Right renal pelvis (tissue), 4 donors: Measurements from ENCODE around the gene NDUFAF2. TPM values are rescaled to one million over a fixed set of nuclear protein-coding genes. Genes with fewer than 3 reads are reported as not detected.
"Not testable (repeated sequence)": the region's sequence is repeated elsewhere in the genome, so short reads cannot be mapped to it uniquely, and the experiment has no call there.

Source experiments
- DNase-seq, 4 donors: peaks; one replicate each; pipeline ENCODE4 v3.0.0-alpha.2; 2013; ENCODE audit warnings: low read depth in 4 of 4, low spot score in 3 of 4, missing footprints in 1 of 4
- polyA plus RNA-seq, 4 donors: library from polyadenylated mRNA; unstranded; fragments of 120-200 nt; gene quantifications; one replicate each; pipeline ENCODE4 v1.2.1, GENCODE V29; 2013; ENCODE audit not compliant: insufficient read length in 4 of 4

NDUFAF2 gene
- polyA plus RNA-seq, result 10 to 100 TPM; 27.4 to 33.8 (median 30.0) TPM

- DNase-seq, result peak; percentile 84 to 90 (median 88)
Observed at GRCh38 chr5:60944904-60945812, at the start of gene NDUFAF2, which contains the start of gene ERCC8. Gene NDUFAF2, plus strand, starts transcription at chr5:60945205. Its CDS starts 51 bp downstream, at chr5:60945256. Gene ERCC8, minus strand, starts transcription at chr5:60945070. Its CDS starts 62 bp downstream, at chr5:60945008.

DNA sequence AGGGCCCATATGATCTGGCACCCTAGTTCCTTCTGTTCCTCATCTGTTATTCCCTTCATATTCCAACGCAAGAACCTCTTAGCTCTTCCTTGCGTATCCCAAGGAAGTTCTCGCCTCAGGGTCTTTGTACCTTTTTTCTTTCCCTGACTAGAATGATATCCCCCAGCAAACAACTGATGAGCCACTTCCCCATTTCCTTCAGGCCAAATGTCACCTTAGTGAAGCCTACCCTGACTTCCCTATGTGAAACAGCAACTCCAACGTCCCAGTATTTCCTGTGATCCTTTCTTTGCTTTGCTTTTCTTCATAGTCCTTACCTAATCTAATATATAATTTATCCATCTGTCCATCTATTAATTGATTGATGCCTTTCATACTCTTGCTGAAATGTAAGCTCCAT, 48.0 kb upstream of the NDUFAF2 start:
- DNase-seq, result no peak

DNA sequence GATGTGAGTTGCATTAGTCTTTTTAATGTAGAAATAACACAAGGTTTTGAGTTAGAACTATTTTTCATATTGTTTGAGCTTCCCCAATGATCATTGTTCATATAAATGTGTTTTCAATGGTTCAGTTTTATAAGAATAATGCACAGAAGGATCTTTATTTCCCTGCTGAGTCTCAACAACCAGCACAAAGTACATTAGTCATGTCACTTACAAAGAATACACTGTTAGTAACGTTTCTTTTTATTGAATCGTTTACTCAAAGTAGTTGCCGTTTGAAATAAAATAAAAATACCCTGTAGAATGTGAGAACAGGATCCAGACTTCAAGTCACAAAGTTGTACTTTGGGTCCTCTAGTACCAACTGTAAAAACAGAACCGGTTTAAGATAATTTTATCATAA, 41.6 kb upstream of the NDUFAF2 start:
- no peak for DNase-seq

GRCh38 chr5:60916646-60917045, 28.4 kb upstream of the NDUFAF2 start:
- DNase-seq, result no peak

GRCh38 chr5:60918466-60918865, 26.5 kb upstream of the NDUFAF2 start:
- no peak for DNase-seq

DNA sequence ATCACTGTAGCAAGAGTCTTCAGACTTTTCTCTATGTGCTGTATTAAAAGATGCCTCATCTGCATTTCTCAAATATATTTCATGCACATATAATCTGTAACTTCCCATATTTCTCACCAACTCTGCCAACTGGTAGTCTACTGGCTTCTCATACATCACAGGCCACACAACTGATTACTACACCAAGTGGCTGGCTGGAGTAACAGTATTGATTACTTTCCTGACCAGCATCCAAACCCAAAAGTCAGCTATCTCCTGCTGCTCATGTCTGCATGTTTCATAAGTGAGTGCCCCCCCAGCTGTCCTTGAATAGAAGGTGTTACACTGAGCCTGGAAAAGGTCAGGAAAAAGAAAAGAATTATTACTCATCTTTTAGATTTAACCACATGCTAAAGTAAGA, 17.6 kb upstream of the NDUFAF2 start:
- no peak for DNase-seq

- no peak for DNase-seq
Observed at GRCh38 chr5:60929024-60929423, 16.0 kb upstream of the NDUFAF2 start.

- no peak for DNase-seq
Observed at GRCh38 chr5:60943624-60944023, 1.4 kb upstream of the NDUFAF2 start.

- peak; percentile 14 to 43 (median 30) for DNase-seq
Observed at GRCh38 chr5:60945813-60946187, 795 bp downstream of the NDUFAF2 start.

- DNase-seq, result no peak
Observed at GRCh38 chr5:60948738-60949137, 3.7 kb downstream of the NDUFAF2 start.

- DNase-seq, result no peak
Observed at GRCh38 chr5:60955239-60955638, 10.2 kb downstream of the NDUFAF2 start.

- no peak for DNase-seq
Observed at GRCh38 chr5:60958088-60958487, 13.1 kb downstream of the NDUFAF2 start.

- no peak for DNase-seq
Observed at GRCh38 chr5:60958712-60959111, 13.7 kb downstream of the NDUFAF2 start.

GRCh38 chr5:60959156-60959555, 14.2 kb downstream of the NDUFAF2 start:
- no peak for DNase-seq

DNA sequence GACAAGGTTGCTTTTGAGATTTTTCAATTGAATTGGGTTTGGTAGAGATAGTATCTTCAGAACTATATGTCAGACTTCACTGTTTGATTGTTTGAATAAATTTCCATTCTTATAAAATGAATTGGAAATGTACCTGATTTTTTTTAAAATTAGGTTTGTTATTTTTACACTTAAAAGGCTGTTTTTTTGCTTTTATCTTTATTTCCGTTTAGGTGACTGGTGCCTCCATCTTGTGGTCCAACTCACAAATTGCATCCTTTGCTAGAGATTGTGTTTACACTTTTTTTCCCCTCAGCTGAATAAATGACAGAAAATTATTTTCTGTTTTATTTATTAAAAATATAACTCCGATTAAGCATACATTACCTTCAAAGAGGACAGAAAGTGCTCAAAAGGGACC, 15.6 kb downstream of the NDUFAF2 start:
- DNase-seq, result no peak

GRCh38 chr5:60961685-60962084, 16.7 kb downstream of the NDUFAF2 start:
- no peak for DNase-seq

GRCh38 chr5:60972231-60972630, 27.2 kb downstream of the NDUFAF2 start:
- no peak for DNase-seq

DNA sequence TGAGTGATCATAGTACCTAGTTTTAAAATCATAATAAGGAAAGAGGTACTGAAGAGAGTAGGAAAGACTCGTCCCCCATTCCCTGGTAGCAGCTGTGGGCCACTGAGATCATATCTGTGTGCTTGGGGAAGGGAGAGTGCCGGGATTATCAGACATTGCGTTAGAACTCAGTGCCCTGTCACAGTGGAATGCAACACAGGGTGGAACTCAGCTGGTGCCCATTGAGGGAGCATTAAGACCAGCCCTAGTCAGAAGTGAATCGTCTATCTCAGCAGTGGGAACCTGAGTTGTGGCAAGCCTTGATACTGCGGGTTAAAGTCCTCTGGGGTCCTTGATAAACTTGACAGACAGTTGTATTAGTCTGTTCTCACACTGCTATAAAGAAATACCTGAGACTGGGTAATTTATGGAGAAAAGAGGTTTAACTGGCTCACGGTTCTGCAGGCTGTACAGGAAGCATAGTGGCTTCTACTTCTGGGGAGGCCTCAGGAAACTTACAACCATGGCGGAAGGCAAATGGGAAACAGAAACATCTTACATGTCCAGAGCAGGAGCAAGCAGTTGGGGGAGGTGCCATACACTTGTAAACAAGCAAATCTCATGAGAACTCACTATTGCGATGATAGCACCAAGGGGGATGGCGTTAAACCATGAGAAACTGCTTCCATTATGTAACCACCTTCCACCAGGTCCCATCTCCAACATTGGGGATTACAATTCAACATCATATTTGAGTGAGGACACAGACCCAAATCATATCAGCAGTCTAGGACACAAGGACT, 33.1 kb downstream of the NDUFAF2 start:
- DNase-seq, result no peak

GRCh38 chr5:60978968-60979367, 34.0 kb downstream of the NDUFAF2 start:
- DNase-seq, result no peak

DNA sequence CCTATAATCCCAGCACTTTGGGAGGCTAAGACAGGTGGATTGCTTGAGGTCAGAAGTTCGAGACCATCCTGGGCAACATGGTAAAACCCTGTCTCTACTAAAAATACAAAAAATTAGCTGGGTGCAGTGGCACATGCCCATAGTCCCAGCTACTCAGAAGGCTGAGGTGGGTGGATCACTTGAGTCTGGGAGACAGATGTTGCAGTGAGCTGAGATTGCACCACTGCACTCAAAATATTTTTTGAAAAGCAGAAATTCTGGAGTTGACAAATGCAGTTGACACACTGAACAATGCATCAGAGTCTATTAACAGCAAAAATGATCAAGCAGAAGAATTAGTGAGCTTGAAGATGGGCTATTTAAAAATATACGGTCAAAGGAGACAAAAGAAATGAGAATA, 35.5 kb downstream of the NDUFAF2 start:
- no peak for DNase-seq

DNA sequence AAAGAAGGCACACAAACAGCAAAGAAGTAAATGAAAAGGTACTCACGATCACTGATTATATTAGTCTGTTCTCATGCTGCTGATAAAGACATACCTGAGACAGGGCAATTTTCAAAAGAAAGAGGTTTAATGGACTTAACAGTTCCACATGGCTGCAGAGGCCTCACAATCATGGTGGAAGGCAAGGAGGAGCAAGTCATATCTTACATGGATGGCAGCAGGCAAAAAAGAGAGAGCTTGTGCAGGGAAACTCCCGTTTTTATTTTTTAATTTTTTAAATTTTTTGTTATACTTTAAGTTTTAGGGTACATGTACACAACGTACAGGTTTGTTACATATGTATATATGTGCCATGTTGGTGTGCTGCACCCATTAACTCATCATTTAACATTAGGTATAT, 37.1 kb downstream of the NDUFAF2 start:
- DNase-seq, result not testable (repeated sequence)

DNA sequence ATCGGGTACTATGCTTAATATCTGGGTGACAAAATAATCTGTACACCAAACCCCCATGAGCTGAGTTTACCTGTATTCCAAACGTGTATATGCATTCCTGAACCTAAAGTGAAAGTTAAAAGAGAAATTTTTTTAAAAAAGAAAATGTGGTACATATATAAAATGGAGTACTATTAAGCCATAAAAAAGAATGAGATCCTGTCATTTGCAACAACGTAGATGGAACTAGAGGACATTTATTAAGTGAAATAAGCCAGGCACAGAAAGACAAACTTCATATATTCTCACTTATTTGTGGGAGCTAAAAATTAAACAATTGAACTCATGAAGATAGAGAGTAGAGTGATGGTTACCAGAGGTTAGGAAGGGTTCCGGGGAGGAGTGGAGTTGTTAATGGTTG, 44.8 kb downstream of the NDUFAF2 start:
- DNase-seq, result no peak
